ENCODE measurements around the gene POU1F1.

DNA sequence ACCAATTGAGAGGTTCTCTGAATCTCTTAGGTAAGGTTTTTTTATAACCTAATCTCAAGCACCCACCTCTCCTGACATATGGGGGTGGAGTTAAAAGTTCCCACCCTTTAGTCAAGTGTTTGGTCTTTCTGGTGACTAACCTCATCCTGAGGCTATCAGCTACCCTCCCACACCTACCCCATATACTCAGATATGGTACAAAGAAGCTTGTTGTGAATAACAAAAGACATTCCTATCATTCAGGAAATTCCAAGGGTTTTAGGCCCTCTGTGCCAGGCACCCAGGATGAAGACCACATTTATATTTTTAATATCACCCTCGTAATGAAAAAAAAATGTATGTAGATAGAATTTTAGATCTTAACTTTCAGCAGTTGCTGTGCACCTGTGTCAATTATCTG lies 40.3 kb downstream of the POU1F1 start:
- TF ChIP-seq EZH2 (IDR thresholded peaks at IDR 0.05; ENCODE audit: low read depth, low read length, severe bottlenecking) (no peak), ZNF274 (IDR thresholded peaks at IDR 0.05; ENCODE audit: borderline replicate concordance, extremely low read depth, low read length) (no peak), GABPA (IDR thresholded peaks at IDR 0.05; ENCODE audit: borderline replicate concordance, insufficient read depth, low read length) (no peak), SUZ12 (IDR thresholded peaks at IDR 0.05; ENCODE audit: low read length) (no peak), JUN (IDR thresholded peaks at IDR 0.05; ENCODE audit: low read depth, low read length) (no peak), RXRA (IDR thresholded peaks at IDR 0.05; ENCODE audit: insufficient read depth, low read depth, low read length) (no peak), YY1 (IDR thresholded peaks at IDR 0.05; ENCODE audit: low read depth, low read length) (no peak)
